ENCODE results near the gene MAPK14.

- TF ChIP-seq FOXA1 (IDR thresholded peaks at IDR 0.05) (no peak), FOXK2 (IDR thresholded peaks at IDR 0.05) (no peak), BHLHE40 (IDR thresholded peaks at IDR 0.05; ENCODE audit: borderline replicate concordance) (no peak), ELF4 (IDR thresholded peaks at IDR 0.05) (no peak), TARDBP (IDR thresholded peaks at IDR 0.05) (no peak)
Measured at GRCh38 chr6:36128073-36128472, 100.5 kb downstream of the MAPK14 start.
